Mesenchymal stem cell (in vitro differentiated cells and primary cell): ENCODE results near the gene HIVEP2.
"Not testable (repeated sequence)": the region's sequence is repeated elsewhere in the genome, so short reads cannot be mapped to it uniquely, and the experiment has no call there.

Experiments used
- DNase-seq: peaks from one replicate; pipeline ENCODE4 v3.0.0-alpha.2; 2013
- H2AFZ ChIP-seq: one replicate; pipeline ENCODE4 v1.6.1; 2013; ENCODE audit warnings: low read depth, mild to moderate bottlenecking, control low read depth, inconsistent platforms, low read length, moderate library complexity
- H2AK5ac ChIP-seq: 2 replicates; pipeline ENCODE4 v1.6.1; 2013; ENCODE audit warnings: low read length, moderate library complexity, mild to moderate bottlenecking, inconsistent platforms; ENCODE audit not compliant: severe bottlenecking
- H2BK120ac ChIP-seq: one replicate; pipeline ENCODE4 v1.6.1; 2013; ENCODE audit warnings: low read depth, mild to moderate bottlenecking, inconsistent platforms, low read length, moderate library complexity
- H2BK12ac ChIP-seq, 2 experiments: one replicate each; pipeline ENCODE4 v1.6.1; 2013; ENCODE audit warnings: inconsistent platforms in 2 of 2, low read length in 2 of 2, mild to moderate bottlenecking in 2 of 2, moderate library complexity in 2 of 2, control low read depth in 1 of 2
- H2BK15ac ChIP-seq: one replicate; pipeline ENCODE4 v1.6.1; 2013; ENCODE audit warnings: mild to moderate bottlenecking, low read depth, inconsistent platforms; ENCODE audit not compliant: poor library complexity, severe bottlenecking
- H2BK5ac ChIP-seq: 2 replicates; pipeline ENCODE4 v1.6.1; 2013; ENCODE audit warnings: low read depth, mild to moderate bottlenecking, low read length, control low read depth, inconsistent platforms; ENCODE audit not compliant: poor library complexity, severe bottlenecking
- H3K14ac ChIP-seq, 2 experiments: one replicate each; pipeline ENCODE4 v1.6.1; 2013; ENCODE audit warnings: inconsistent platforms in 2 of 2, low read length in 2 of 2, control low read depth in 1 of 2, mild to moderate bottlenecking in 1 of 2, moderate library complexity in 1 of 2
- H3K18ac ChIP-seq, 2 experiments: one replicate each; pipeline ENCODE4 v1.6.1; 2013; ENCODE audit warnings: inconsistent platforms in 2 of 2, low read length in 2 of 2, control low read depth in 1 of 2, low read depth in 1 of 2, mild to moderate bottlenecking in 1 of 2
- H3K23ac ChIP-seq, 2 experiments: one replicate each; pipeline ENCODE4 v1.6.1; 2013; ENCODE audit warnings: inconsistent platforms in 2 of 2, low read length in 2 of 2, mild to moderate bottlenecking in 2 of 2, moderate library complexity in 2 of 2, control low read depth in 1 of 2
- H3K27ac ChIP-seq: 2 replicates; pipeline ENCODE4 v1.5.1; 2013; ENCODE audit warnings: mild to moderate bottlenecking, moderate library complexity, low read length, control low read depth, inconsistent platforms; ENCODE audit not compliant: poor library complexity, severe bottlenecking
- H3K27me3 ChIP-seq, 2 experiments: 2 replicates each; pipeline versions ENCODE4 v1.6.1 to v1.7.0; 2013; ENCODE audit warnings: low read length in 2 of 2, mild to moderate bottlenecking in 2 of 2, moderate library complexity in 2 of 2, control low read depth in 1 of 2, inconsistent platforms in 1 of 2; ENCODE audit not compliant: control insufficient read depth in 1 of 2, insufficient read depth in 1 of 2
- H3K36me3 ChIP-seq, 2 experiments: 2 replicates each; pipeline versions ENCODE4 v1.6.1 to v1.7.0; 2013; ENCODE audit warnings: low read length in 2 of 2, control low read depth in 1 of 2, inconsistent platforms in 1 of 2, low read depth in 1 of 2, mild to moderate bottlenecking in 1 of 2; ENCODE audit not compliant: insufficient read depth in 2 of 2, control insufficient read depth in 1 of 2
- H3K4ac ChIP-seq, 2 experiments: one replicate each; pipeline ENCODE4 v1.6.1; 2013; ENCODE audit warnings: inconsistent platforms in 2 of 2, low read length in 2 of 2, mild to moderate bottlenecking in 2 of 2, moderate library complexity in 2 of 2, control low read depth in 1 of 2, low read depth in 1 of 2
- H3K4me1 ChIP-seq: 2 replicates; pipeline ENCODE4 v1.6.1; 2013; ENCODE audit warnings: low read depth, low read length, control low read depth; ENCODE audit not compliant: control insufficient read depth, insufficient read depth
- H3K4me2 ChIP-seq: 2 replicates; pipeline ENCODE4 v1.6.1; 2013; ENCODE audit warnings: low read length, mild to moderate bottlenecking, inconsistent platforms; ENCODE audit not compliant: poor library complexity, severe bottlenecking
- H3K4me3 ChIP-seq, 2 experiments: 2 replicates each; pipeline versions ENCODE4 v1.5.1 to v1.7.0; 2013; ENCODE audit warnings: low read length in 2 of 2, mild to moderate bottlenecking in 2 of 2, control low read depth in 1 of 2, low read depth in 1 of 2; ENCODE audit not compliant: insufficient read depth in 1 of 2
- H3K79me1 ChIP-seq: replicated peaks from 2 replicates; pipeline ENCODE4 v1.6.1; 2013; ENCODE audit warnings: mild to moderate bottlenecking, control low read depth, low read length, inconsistent platforms; ENCODE audit not compliant: poor library complexity, severe bottlenecking
- H3K9ac ChIP-seq: 2 replicates; pipeline ENCODE4 v1.7.0; 2013; ENCODE audit warnings: mild to moderate bottlenecking, low read length, moderate library complexity
- H3K9me3 ChIP-seq: 2 replicates; pipeline ENCODE4 v1.7.0; 2013; ENCODE audit warnings: mild to moderate bottlenecking, low read length; ENCODE audit not compliant: control insufficient read depth
- H4K8ac ChIP-seq: one replicate; pipeline ENCODE4 v1.6.1; 2013; ENCODE audit warnings: inconsistent platforms, mild to moderate bottlenecking, low read length, moderate library complexity
- H4K91ac ChIP-seq: one replicate; pipeline ENCODE4 v1.6.1; 2013; ENCODE audit warnings: mild to moderate bottlenecking, low read length, inconsistent platforms
- WGBS: methylation state at CpG from one replicate; pipeline ENCODE4 v1.1.7; 2013; ENCODE audit warnings: mixed read lengths; 5-methylcytosine and 5-hydroxymethylcytosine counted together

HIVEP2 gene

DNA sequence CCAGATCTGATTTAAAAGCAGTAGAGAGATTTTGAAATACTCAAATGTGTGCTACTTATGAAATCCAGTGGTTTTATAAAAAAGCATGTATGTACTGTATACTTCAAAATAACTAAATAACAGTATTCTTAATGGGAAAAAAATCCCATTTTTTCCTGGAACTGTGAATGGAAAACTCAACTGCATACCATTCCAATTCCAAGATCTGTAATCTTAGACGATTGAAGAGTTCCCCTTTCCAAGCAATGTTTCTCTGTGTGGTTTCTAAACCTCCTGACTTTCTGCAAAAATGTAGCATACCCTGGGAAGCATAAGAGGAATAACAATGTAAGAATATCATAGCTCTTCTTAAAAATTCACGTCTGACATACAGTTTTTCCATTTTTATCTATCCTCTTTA is 40.3 kb upstream of the HIVEP2 start:
- H3K9ac ChIP-seq, result peak overlapping the region; percentile 3
- H3K9me3 ChIP-seq, result no peaks in the 10 kb centered on the region
- no peak for DNase-seq
- H2BK15ac ChIP-seq, result no peak overlapping the region
- no peak overlapping the region for H2BK120ac ChIP-seq
- no peak overlapping the region for H3K4ac ChIP-seq
- H3K36me3 ChIP-seq, result no peaks in the 10 kb centered on the region
- no peak overlapping the region for H4K91ac ChIP-seq
- no peaks in the 10 kb centered on the region for H3K4me1 ChIP-seq
- no peak overlapping the region for H3K23ac ChIP-seq
- no peak overlapping the region for H3K4me2 ChIP-seq
- WGBS, result 76% methylated on average over 2 of the region's 2 CpGs
- H3K14ac ChIP-seq, result no peak overlapping the region
- no peak overlapping the region for H2BK12ac ChIP-seq
- H2BK5ac ChIP-seq, result no peak overlapping the region
- H3K27ac ChIP-seq, result no peak overlapping the region
- no peak overlapping the region for H3K18ac ChIP-seq
- H2AK5ac ChIP-seq, result no peak overlapping the region
- H3K27me3 ChIP-seq, result no peaks in the 10 kb centered on the region
- H4K8ac ChIP-seq, result no peak overlapping the region
- H3K4me3 ChIP-seq, result no peak overlapping the region
- H2AFZ ChIP-seq, result no peak overlapping the region
- H3K79me1 ChIP-seq, result no peaks in the 10 kb centered on the region

DNA sequence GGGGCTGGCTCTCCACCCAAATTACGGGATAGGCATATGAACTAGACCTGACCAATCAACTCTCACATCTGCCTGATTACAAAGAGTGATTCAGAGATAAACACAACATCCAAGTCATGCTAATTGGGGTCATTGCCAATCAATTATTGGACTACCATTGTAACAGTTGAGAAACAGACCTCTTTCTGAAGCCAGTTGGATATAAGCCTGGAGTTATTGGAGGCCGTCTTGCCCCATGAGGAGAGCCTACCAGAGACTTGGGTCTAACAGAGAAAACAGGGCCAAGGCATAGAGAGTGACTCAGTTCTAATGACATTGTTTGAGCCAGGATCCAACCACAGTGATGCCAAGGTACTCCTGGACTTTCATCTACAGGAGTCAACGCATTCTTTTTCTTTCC is 39.4 kb upstream of the HIVEP2 start:
- Histone ChIP-seq H2BK12ac (no peak overlapping the region), H3K27ac (no peak overlapping the region), H3K9ac (peak overlapping the region; percentile 3), H3K14ac (no peak overlapping the region), H4K8ac (no peak overlapping the region), H3K23ac (no peak overlapping the region), H3K4me1 (no peaks in the 10 kb centered on the region), H3K36me3 (no peaks in the 10 kb centered on the region), H3K79me1 (no peaks in the 10 kb centered on the region), H2BK15ac (no peak overlapping the region), H4K91ac (no peak overlapping the region), H3K27me3 (no peaks in the 10 kb centered on the region), H2BK120ac (no peak overlapping the region), H3K4me2 (no peak overlapping the region), H3K9me3 (no peaks in the 10 kb centered on the region), H2AFZ (no peak overlapping the region), H3K18ac (no peak overlapping the region), H2AK5ac (no peak overlapping the region), H3K4ac (no peak overlapping the region), H2BK5ac (no peak overlapping the region), H3K4me3 (no peak overlapping the region)
- 98% methylated on average over 3 of the region's 3 CpGs for WGBS
- DNase-seq, result no peak

DNA sequence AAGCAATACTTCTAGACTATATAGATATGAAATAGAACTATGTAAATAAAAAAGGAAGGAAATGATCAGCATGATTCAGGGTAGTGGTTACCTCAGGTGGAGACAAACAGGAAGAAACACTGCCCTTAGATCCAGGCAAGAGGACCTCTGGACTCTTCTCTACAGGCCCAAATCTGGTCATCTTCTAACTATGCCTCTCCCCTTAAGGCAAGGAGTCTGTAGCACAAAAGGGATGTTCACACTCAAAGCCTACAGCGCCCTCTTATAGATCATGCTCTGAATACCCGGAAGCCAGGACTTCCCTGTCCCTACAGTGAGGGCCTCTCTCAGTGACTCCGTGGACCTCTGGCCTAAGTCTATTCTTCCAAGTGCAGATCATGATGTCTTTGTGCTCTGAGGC is 30.4 kb upstream of the HIVEP2 start:
- Histone ChIP-seq H2BK12ac (no peak overlapping the region), H4K8ac (no peak overlapping the region), H3K4me3 (no peak overlapping the region), H3K14ac (no peak overlapping the region), H3K4me2 (no peak overlapping the region), H2AK5ac (no peak overlapping the region), H4K91ac (no peak overlapping the region), H3K36me3 (no peaks in the 10 kb centered on the region), H2BK15ac (no peak overlapping the region), H2BK120ac (no peak overlapping the region), H3K9ac (no peak overlapping the region), H3K4ac (no peak overlapping the region), H3K79me1 (no peaks in the 10 kb centered on the region), H2BK5ac (no peak overlapping the region), H3K27ac (no peak overlapping the region), H3K23ac (no peak overlapping the region), H3K4me1 (no peaks in the 10 kb centered on the region), H2AFZ (no peak overlapping the region), H3K18ac (no peak overlapping the region), H3K27me3 (no peaks in the 10 kb centered on the region), H3K9me3 (no peaks in the 10 kb centered on the region)
- no peak for DNase-seq
- 84% methylated on average over 3 of the region's 3 CpGs for WGBS

DNA sequence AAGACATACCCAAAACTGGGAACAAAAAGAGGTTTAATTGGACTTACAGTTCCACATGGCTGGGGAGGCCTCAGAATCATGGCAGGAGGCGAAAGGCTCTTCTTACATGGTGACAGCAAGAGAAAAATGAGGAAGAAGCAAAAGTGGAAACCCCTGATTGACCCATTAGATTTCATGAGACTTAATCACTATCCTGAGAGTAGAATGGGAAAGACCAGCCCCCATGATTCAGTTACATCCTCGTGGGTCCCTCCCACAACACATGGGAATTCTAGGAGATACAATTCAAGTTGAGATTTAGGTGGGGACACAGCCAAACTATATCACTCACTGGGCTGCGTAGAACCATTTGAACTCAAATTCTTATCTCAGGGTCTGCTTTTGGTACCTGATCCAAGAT is 26.0 kb upstream of the HIVEP2 start:
- H3K79me1 ChIP-seq, H2BK5ac ChIP-seq, H4K8ac ChIP-seq, H2BK12ac ChIP-seq, H2AFZ ChIP-seq, H3K4me2 ChIP-seq, H3K36me3 ChIP-seq, H3K27me3 ChIP-seq, H2AK5ac ChIP-seq, H2BK120ac ChIP-seq, H3K4ac ChIP-seq, H3K4me1 ChIP-seq, DNase-seq, H3K4me3 ChIP-seq, H3K18ac ChIP-seq, H3K9ac ChIP-seq, H2BK15ac ChIP-seq, H3K9me3 ChIP-seq, H3K14ac ChIP-seq, H4K91ac ChIP-seq, H3K27ac ChIP-seq, H3K23ac ChIP-seq: not testable (repeated sequence)
- 79% methylated on average over 2 of the region's 3 CpGs for WGBS
